ENCODE results near the gene ZPR1. TPM values are rescaled to one million over a fixed set of nuclear protein-coding genes. Genes with fewer than 3 reads are reported as not detected.

The ZPR1 gene
- total and polyA plus RNA-seq, 2 of the 4 experiments (the other 2 are of a cell fraction), result 40.8 to 52.0 TPM

DNA sequence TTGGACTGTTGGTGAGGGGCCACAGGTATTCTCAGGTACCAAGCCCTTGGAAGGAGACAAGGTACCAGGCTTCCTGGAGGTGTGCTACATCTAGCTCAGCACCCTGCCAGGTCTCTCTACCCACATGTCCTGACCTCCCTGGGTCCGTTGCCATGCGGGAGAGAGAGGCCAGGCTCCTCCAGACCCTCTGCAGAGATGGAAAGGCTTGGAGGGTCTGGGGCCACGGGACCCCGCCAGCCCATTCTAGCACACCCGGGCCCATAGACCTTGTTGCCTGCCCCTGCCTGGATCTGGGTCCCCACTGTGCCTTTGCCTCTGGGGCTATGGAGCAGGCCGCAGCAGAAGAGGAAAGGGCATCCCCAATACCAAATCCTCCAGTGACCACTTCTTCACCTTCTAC is 39.6 kb upstream of the ZPR1 start:
- no peak for ATAC-seq (ENCODE audit: low read depth)
- H2AK9ac ChIP-seq (replicated peaks; ENCODE audit: low read depth, low read length, poor library complexity), result no peak overlapping the region
- H4K20me1 ChIP-seq (ENCODE audit: insufficient read depth, low read length), result no peaks in the 10 kb centered on the region
- no peak overlapping the region for H2BK120ac ChIP-seq (ENCODE audit: low read depth, low read length)
- TF ChIP-seq, protein P1, sequence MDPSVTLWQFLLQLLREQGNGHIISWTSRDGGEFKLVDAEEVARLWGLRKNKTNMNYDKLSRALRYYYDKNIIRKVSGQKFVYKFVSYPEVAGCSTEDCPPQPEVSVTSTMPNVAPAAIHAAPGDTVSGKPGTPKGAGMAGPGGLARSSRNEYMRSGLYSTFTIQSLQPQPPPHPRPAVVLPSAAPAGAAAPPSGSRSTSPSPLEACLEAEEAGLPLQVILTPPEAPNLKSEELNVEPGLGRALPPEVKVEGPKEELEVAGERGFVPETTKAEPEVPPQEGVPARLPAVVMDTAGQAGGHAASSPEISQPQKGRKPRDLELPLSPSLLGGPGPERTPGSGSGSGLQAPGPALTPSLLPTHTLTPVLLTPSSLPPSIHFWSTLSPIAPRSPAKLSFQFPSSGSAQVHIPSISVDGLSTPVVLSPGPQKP (IDR thresholded peaks at IDR 0.05; ENCODE audit: borderline replicate concordance, low read depth, low read length), result no peak
- no peak for TF ChIP-seq CTCF (conservative IDR thresholded peaks at IDR 0.05; ENCODE audit: low read depth, low read length)
- TF ChIP-seq RFX5 (IDR thresholded peaks at IDR 0.05; ENCODE audit: low read depth, low read length), result no peak
- TF ChIP-seq, protein P2, sequence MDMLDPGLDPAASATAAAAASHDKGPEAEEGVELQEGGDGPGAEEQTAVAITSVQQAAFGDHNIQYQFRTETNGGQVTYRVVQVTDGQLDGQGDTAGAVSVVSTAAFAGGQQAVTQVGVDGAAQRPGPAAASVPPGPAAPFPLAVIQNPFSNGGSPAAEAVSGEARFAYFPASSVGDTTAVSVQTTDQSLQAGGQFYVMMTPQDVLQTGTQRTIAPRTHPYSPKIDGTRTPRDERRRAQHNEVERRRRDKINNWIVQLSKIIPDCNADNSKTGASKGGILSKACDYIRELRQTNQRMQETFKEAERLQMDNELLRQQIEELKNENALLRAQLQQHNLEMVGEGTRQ (IDR thresholded peaks at IDR 0.05; ENCODE audit: low read depth, low read length), result no peak
- no peak for TF ChIP-seq RCOR1 (IDR thresholded peaks at IDR 0.05; ENCODE audit: insufficient replicate concordance, low read length)
- TF ChIP-seq MAFK (IDR thresholded peaks at IDR 0.05; ENCODE audit: low read depth, low read length), result no peak
- ChIA-PET CTCF (interaction anchor here (1.6 kb wide), 1 partner anchor 9 kb away, joined by 5 read pairs; no protein-coding TSS in a partner anchor), POLR2A (ENCODE audit: unreplicated experiment) (no interaction called here)
- H3K4ac ChIP-seq (ENCODE audit: low read depth, low read length), result no peak overlapping the region
- no peak overlapping the region for H3K18ac ChIP-seq (ENCODE audit: low read depth, low read length)
- in situ Hi-C loops (cut with MboI; ENCODE audit: low sequenced_read_pairs), result no loop called here
- H3K9me3 ChIP-seq (ENCODE audit: control insufficient read depth, insufficient read depth, low read length), result no peaks in the 10 kb centered on the region
- H2AFZ ChIP-seq (replicated peaks; ENCODE audit: low read length, poor library complexity), result no peak overlapping the region
- no peak overlapping the region for H3K4me3 ChIP-seq (ENCODE audit: insufficient read depth, low read depth, low read length)
- H4K5ac ChIP-seq (ENCODE audit: low read depth, low read length), result no peak overlapping the region
- no peak overlapping the region for H4K8ac ChIP-seq (ENCODE audit: low read depth in 2 of 2, low read length in 2 of 2)
- DNase-seq, result no peak
- no peak overlapping the region for H3K9ac ChIP-seq (ENCODE audit: low read depth, low read length)
- H3K79me1 ChIP-seq (ENCODE audit: low read depth in 1 of 2, low read length in 2 of 2), result no peaks in the 10 kb centered on the region
- no peak overlapping the region for H3K23ac ChIP-seq (ENCODE audit: low read depth, low read length)
- dilution Hi-C loops (cut with HindIII; ENCODE audit: low sequenced_read_pairs, unreplicated experiment), result no loop called here
- H4K91ac ChIP-seq (ENCODE audit: insufficient read depth, low read depth, low read length), result no peak overlapping the region
- H3K4me1 ChIP-seq (ENCODE audit: control insufficient read depth, insufficient read depth, low read length), result peaks cover 4% of the 10 kb centered on the region; the same call in 1 of the 2 replicates
- no peak overlapping the region for H3K56ac ChIP-seq (ENCODE audit: extremely low read depth, insufficient read depth, low read length)
- H2BK20ac ChIP-seq (ENCODE audit: low read depth, low read length), result no peak overlapping the region
- H3K14ac ChIP-seq (replicated peaks; ENCODE audit: low read depth, low read length), result no peak overlapping the region
- no peak overlapping the region for H3K27ac ChIP-seq (ENCODE audit: insufficient read depth, low read length)
- no peaks in the 10 kb centered on the region for H3K36me3 ChIP-seq (ENCODE audit: control insufficient read depth, insufficient read depth, low read length)
- H3K27me3 ChIP-seq (ENCODE audit: control insufficient read depth, insufficient read depth, low read length), result peaks cover 18% of the 10 kb centered on the region; the same call in 1 of the 2 replicates
- intact Hi-C loops (cut with micrococcal nuclease), result no loop called here
- no peak overlapping the region for H2BK15ac ChIP-seq (ENCODE audit: low read depth, low read length)
- no peak overlapping the region for H2BK5ac ChIP-seq (ENCODE audit: low read depth, low read length, poor library complexity, severe bottlenecking)
- H3K4me2 ChIP-seq (ENCODE audit: low read depth, low read length), result no peak overlapping the region
- no peaks in the 10 kb centered on the region for H3K9me1 ChIP-seq (ENCODE audit: insufficient read depth, low read length)
- no peak overlapping the region for H2AK5ac ChIP-seq (ENCODE audit: low read depth, low read length)
- no CpG with 5 or more reads among the region's 6 CpGs for WGBS, 2 experiments (ENCODE audit: extremely low coverage in 2 of 2, insufficient read length in 1 of 2)
- BruUV-seq (replicated peaks), result no TSS peak
